HepG2 (cell line): ENCODE measurements around the gene RMI2. TPM values are rescaled to one million over a fixed set of nuclear protein-coding genes. Genes with fewer than 3 reads are reported as not detected.

Experiments
- ATAC-seq: fragments of 200-7000 bp; cut with Tn5 transposase; 3 replicates; pipeline ENCODE4 v1.9.1; 2020; ENCODE audit warnings: mild to moderate bottlenecking, moderate library complexity
- BruUV-seq: library from RNA; stranded (reverse); fragments of 400-500 nt; replicated peaks from 2 replicates; lab custom pipeline; 2021; lab: Mats Ljungman, UMichigan
- CTCF ChIA-PET: fragments of 300-600 bp; formaldehyde crosslinking; extraction: SDS; loops from one replicate; lab custom pipeline; 2021; ENCODE audit warnings: low total read pairs, inconsistent platforms, low intra/inter-chr PET ratio; lab: Yijun Ruan, JAX
- POLR2A ChIA-PET: fragments of 350-600 bp; sonication (Branson Sonifier 250); formaldehyde crosslinking; loops from one replicate; lab custom pipeline; 2020; ENCODE audit warnings: antibody characterized with exemption, inconsistent platforms; lab: Yijun Ruan, JAX
- DNase-seq: peaks from one replicate; pipeline ENCODE4 v3.0.0-alpha.2; 2015; ENCODE audit warnings: low spot score
- FAIRE-seq: peaks from 3 replicates; lab custom pipeline; 2011; peaks lifted over from hg19 to GRCh38; lab: Jason Lieb, UNC
- H2AFZ ChIP-seq: one replicate; pipeline ENCODE4 v1.6.1; 2011; ENCODE audit warnings: low read length, inconsistent platforms
- H3K27ac ChIP-seq: fragments of 300-600 bp; 3 replicates; pipeline ENCODE4 v1.8.0; 2011; ENCODE audit warnings: mixed run types, mild to moderate bottlenecking, mixed read lengths, low read length, inconsistent platforms; ENCODE audit not compliant: insufficient read depth; ENCODE audit errors: extremely low read length
- H3K27me3 ChIP-seq, 2 experiments: fragments of 200-600 bp in 1 of 2; 2 replicates in 1 of 2; 3 replicates in 1 of 2; pipeline versions ENCODE4 v1.6.0 to v1.8.0; 2011; ENCODE audit warnings: low read length in 2 of 2, mild to moderate bottlenecking in 2 of 2, moderate library complexity in 2 of 2, inconsistent platforms in 1 of 2; ENCODE audit not compliant: insufficient read depth in 2 of 2, control insufficient read depth in 1 of 2
- H3K36me3 ChIP-seq, 2 experiments: fragments of 200-600 bp in 1 of 2; replicated peaks in 1 of 2; 2 replicates in 1 of 2; 3 replicates in 1 of 2; pipeline versions ENCODE4 v1.5.1 to v1.8.0; 2011; ENCODE audit warnings: low read length in 2 of 2, inconsistent platforms in 1 of 2; ENCODE audit not compliant: insufficient read depth in 2 of 2, control insufficient read depth in 1 of 2
- H3K4me1 ChIP-seq: 2 replicates; pipeline ENCODE4 v1.5.1; 2012; ENCODE audit warnings: low read length, inconsistent platforms; ENCODE audit not compliant: insufficient read depth
- H3K4me2 ChIP-seq: 2 replicates; pipeline ENCODE4 v1.6.0; 2011; ENCODE audit warnings: low read depth, low read length, inconsistent platforms
- H3K4me3 ChIP-seq, 3 experiments: fragments of 200-600 bp in 1 of 3; sonication (generic), shearing (Covaris generic) in 1 of 3; replicated peaks in 1 of 3; 2 replicates each; pipeline ENCODE4 v1.5.1; 2011 to 2016; ENCODE audit warnings: low read length in 3 of 3, inconsistent platforms in 2 of 3, low read depth in 2 of 3, mild to moderate bottlenecking in 2 of 3, control low read depth in 1 of 3, mixed read lengths in 1 of 3; ENCODE audit not compliant: insufficient read depth in 1 of 3
- H3K79me2 ChIP-seq: one replicate; pipeline ENCODE4 v1.6.1; 2011; ENCODE audit warnings: low read length, inconsistent platforms; ENCODE audit not compliant: insufficient read depth
- H3K9ac ChIP-seq: 2 replicates; pipeline ENCODE4 v1.6.0; 2011; ENCODE audit warnings: mild to moderate bottlenecking, low read depth, low read length, inconsistent platforms; ENCODE audit not compliant: insufficient read depth
- H3K9me3 ChIP-seq: 2 replicates; pipeline ENCODE4 v1.5.1; 2012; ENCODE audit warnings: mild to moderate bottlenecking, low read length
- H4K20me1 ChIP-seq: 2 replicates; pipeline ENCODE4 v1.6.0; 2011; ENCODE audit warnings: inconsistent platforms, mild to moderate bottlenecking, low read length, moderate library complexity; ENCODE audit not compliant: insufficient read depth
- ARID2 ChIP-seq: sonication (generic); formaldehyde crosslinking; IDR thresholded peaks from 2 replicates; pipeline ENCODE4 v1.8.1; 2022; ENCODE audit warnings: mild to moderate bottlenecking, missing genetic modification reagents, borderline replicate concordance
- DNMT3B ChIP-seq: conservative IDR thresholded peaks from 2 replicates; pipeline ENCODE4 v1.6.1; 2016; ENCODE audit warnings: missing biosample characterization, control low read depth
- FOXK1 ChIP-seq: sonication (generic); formaldehyde crosslinking; IDR thresholded peaks from 2 replicates; pipeline ENCODE4 v1.4.0; 2020; ENCODE audit warnings: low read depth, missing genetic modification reagents, borderline replicate concordance
- HIVEP1 ChIP-seq: sonication (generic); formaldehyde crosslinking; IDR thresholded peaks from 2 replicates; pipeline ENCODE4 v1.4.0; 2020; ENCODE audit warnings: mild to moderate bottlenecking, missing genetic modification reagents
- IRX3 ChIP-seq: sonication (generic); formaldehyde crosslinking; IDR thresholded peaks from 2 replicates; pipeline ENCODE4 v1.8.1; 2023; ENCODE audit warnings: mild to moderate bottlenecking, low read depth, missing genetic modification reagents, borderline replicate concordance
- KAT2B ChIP-seq: fragments of 150-350 bp; IDR thresholded peaks from 2 replicates; pipeline ENCODE4 v1.6.1; 2014; ENCODE audit warnings: low read depth, low read length, borderline replicate concordance
- KAT8 ChIP-seq: IDR thresholded peaks from 2 replicates; pipeline ENCODE4 v1.6.1; 2016; ENCODE audit warnings: missing genetic modification reagents, missing compliant biosample characterization
- MXD1 ChIP-seq: sonication (generic); formaldehyde crosslinking; IDR thresholded peaks from 2 replicates; pipeline ENCODE4 v1.4.0; 2020; ENCODE audit warnings: mild to moderate bottlenecking, missing genetic modification reagents
- REXO4 ChIP-seq: sonication (generic); formaldehyde crosslinking; IDR thresholded peaks from 2 replicates; pipeline ENCODE4 v1.8.0; 2022; ENCODE audit warnings: missing genetic modification reagents, mild to moderate bottlenecking, borderline replicate concordance
- THAP9 ChIP-seq: sonication (generic); formaldehyde crosslinking; IDR thresholded peaks from 2 replicates; pipeline ENCODE4; 2020; ENCODE audit warnings: missing genetic modification reagents, mild to moderate bottlenecking, borderline replicate concordance
- ZBTB8A ChIP-seq: sonication (generic); formaldehyde crosslinking; IDR thresholded peaks from 2 replicates; pipeline ENCODE4 v1.4.0; 2020; ENCODE audit warnings: mild to moderate bottlenecking, low read depth, missing genetic modification reagents, borderline replicate concordance
- ZNF12 ChIP-seq: sonication (generic); formaldehyde crosslinking; IDR thresholded peaks from 2 replicates; pipeline ENCODE4 v1.5.0; 2020; ENCODE audit warnings: missing genetic modification reagents
- ZNF24 ChIP-seq: fragments of 450-650 bp; IDR thresholded peaks from 2 replicates; pipeline ENCODE4 v1.6.1; 2017; ENCODE audit warnings: antibody characterized with exemption, mild to moderate bottlenecking
- ZNF562 ChIP-seq: sonication (generic); formaldehyde crosslinking; IDR thresholded peaks from 2 replicates; pipeline ENCODE4 v1.8.0; 2022; ENCODE audit warnings: missing genetic modification reagents, borderline replicate concordance
- ZNF577 ChIP-seq: sonication (generic); formaldehyde crosslinking; IDR thresholded peaks from 2 replicates; pipeline ENCODE4 v1.4.0; 2020; ENCODE audit warnings: mild to moderate bottlenecking, low read depth, missing genetic modification reagents, borderline replicate concordance
- ZNF589 ChIP-seq: sonication (generic); formaldehyde crosslinking; conservative IDR thresholded peaks from 2 replicates; pipeline ENCODE4 v1.8.0; 2022; ENCODE audit warnings: mild to moderate bottlenecking, moderate library complexity, missing genetic modification reagents
- ZNF850 ChIP-seq: sonication (generic); formaldehyde crosslinking; conservative IDR thresholded peaks from 2 replicates; pipeline ENCODE4 v1.9.0; 2021; ENCODE audit warnings: mild to moderate bottlenecking, missing genetic modification reagents
- ZSCAN21 ChIP-seq: sonication (generic); formaldehyde crosslinking; IDR thresholded peaks from 2 replicates; pipeline ENCODE4 v1.8.0; 2022; ENCODE audit warnings: mild to moderate bottlenecking, missing genetic modification reagents, moderate library complexity, borderline replicate concordance
- WGBS: methylation state at CpG from one replicate; pipeline ENCODE4 v1.1.6; 2017; ENCODE audit warnings: low lambda C conversion rate; 5-methylcytosine and 5-hydroxymethylcytosine counted together
- in situ Hi-C: cut with HindIII; loops from 2 replicates; pipeline ENCODE4 v1.10.0; 2017; ENCODE audit warnings: low pct_unique_long_range_greater_than_20kb; ENCODE audit not compliant: extremely low pct_ligation_motif_present
- intact Hi-C: fragments of 100-400 bp; cut with micrococcal nuclease; formaldehyde crosslinking; loops from one replicate; pipeline ENCODE4 v1.10.0; 2022; ENCODE audit not compliant: unreplicated experiment
- polyA plus RNA-seq, 8 experiments: library from polyadenylated mRNA; depleted of rRNA in 3 of 8; stranded (reverse) in 7 of 8; unstranded in 1 of 8; fragments of >200 nt; fragmentation: Illumina TruSeq in 4 of 8; extraction: Trizol in 4 of 8; gene quantifications; 2 replicates each; pipeline versions ENCODE4 v1.2.1 to v1.2.3, GENCODE V29; 2011 to 2016; ENCODE audit warnings: low read depth in 4 of 8, missing spikeins in 1 of 8, mixed read lengths in 1 of 8; ENCODE audit not compliant: insufficient read depth in 1 of 8
- total RNA-seq, 5 experiments: library from RNA; depleted of rRNA; stranded (reverse); fragments of >200 nt; fragmentation: Illumina TruSeq; extraction: Trizol; gene quantifications; 2 replicates each; pipeline ENCODE4 v1.2.3, GENCODE V29; 2016; ENCODE audit warnings: low read depth in 1 of 5
- TF ChIP-seq, protein P1 (sequence below): sonication (generic); formaldehyde crosslinking; IDR thresholded peaks from 2 replicates; pipeline ENCODE4 v1.5.0; 2020; ENCODE audit warnings: missing genetic modification reagents

Gene RMI2
- total and polyA plus RNA-seq, 2 of the 13 experiments (the other 11 are each of a cell fraction or from before 2014, with no cell fraction given): 24.5 to 55.7 TPM

- H3K27me3 ChIP-seq: no peaks in the 10 kb centered on the region
- H3K9ac ChIP-seq: peak overlapping the region; percentile 62
- H3K4me3 ChIP-seq: no peak overlapping the region
- no peaks in the 10 kb centered on the region for H3K36me3 ChIP-seq
- 33% methylated on average over 9 of the region's 9 CpGs for WGBS
- DNase-seq (peak; percentile 86), ATAC-seq (peak; percentile 53), FAIRE-seq (peak; percentile 58)
- H3K79me2 ChIP-seq: no peaks in the 10 kb centered on the region
- in situ Hi-C loops: no loop called here
- intact Hi-C loops: loop anchor here (2.0 kb wide), 1 partner anchor 53 kb away; the partner anchor contains the start of gene SOCS1
- H4K20me1 ChIP-seq: no peaks in the 10 kb centered on the region
- H3K4me1 ChIP-seq: peaks cover 91% of the 10 kb centered on the region
- ChIA-PET CTCF (no interaction called here), POLR2A (interaction anchor here (1.1 to 7.4 kb wide), 6 partner anchors 12 to 61 kb away, joined by 4 to 234 read pairs (median 24); partner anchors contain the start of genes PRM2, PRM3 and SOCS1)
- no TSS peak for BruUV-seq
- no peak overlapping the region for H2AFZ ChIP-seq
- no peaks in the 10 kb centered on the region for H3K9me3 ChIP-seq
- H3K4me2 ChIP-seq: peak overlapping the region; percentile 43
- H3K27ac ChIP-seq: peak overlapping the region; percentile 89
- no peak for TF ChIP-seq HIVEP1
- no peak; the same call in 1 of the 2 replicates for TF ChIP-seq THAP9 (CRISPR knock-in tag)
- peak; percentile 97 for TF ChIP-seq FOXK1 (CRISPR knock-in tag)
- peak; percentile 15; the same call in 1 of the 2 replicates for TF ChIP-seq ZNF12 (CRISPR knock-in tag)
- no peak for TF ChIP-seq DNMT3B (CRISPR knock-in tag)
- TF ChIP-seq, protein P1, sequence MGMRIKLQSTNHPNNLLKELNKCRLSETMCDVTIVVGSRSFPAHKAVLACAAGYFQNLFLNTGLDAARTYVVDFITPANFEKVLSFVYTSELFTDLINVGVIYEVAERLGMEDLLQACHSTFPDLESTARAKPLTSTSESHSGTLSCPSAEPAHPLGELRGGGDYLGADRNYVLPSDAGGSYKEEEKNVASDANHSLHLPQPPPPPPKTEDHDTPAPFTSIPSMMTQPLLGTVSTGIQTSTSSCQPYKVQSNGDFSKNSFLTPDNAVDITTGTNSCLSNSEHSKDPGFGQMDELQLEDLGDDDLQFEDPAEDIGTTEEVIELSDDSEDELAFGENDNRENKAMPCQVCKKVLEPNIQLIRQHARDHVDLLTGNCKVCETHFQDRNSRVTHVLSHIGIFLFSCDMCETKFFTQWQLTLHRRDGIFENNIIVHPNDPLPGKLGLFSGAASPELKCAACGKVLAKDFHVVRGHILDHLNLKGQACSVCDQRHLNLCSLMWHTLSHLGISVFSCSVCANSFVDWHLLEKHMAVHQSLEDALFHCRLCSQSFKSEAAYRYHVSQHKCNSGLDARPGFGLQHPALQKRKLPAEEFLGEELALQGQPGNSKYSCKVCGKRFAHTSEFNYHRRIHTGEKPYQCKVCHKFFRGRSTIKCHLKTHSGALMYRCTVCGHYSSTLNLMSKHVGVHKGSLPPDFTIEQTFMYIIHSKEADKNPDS (CRISPR knock-in tag): peak; percentile 86; the same call in 1 of the 2 replicates
- no peak for TF ChIP-seq REXO4 (CRISPR knock-in tag)
- TF ChIP-seq ZNF24: no peak
- peak; percentile 45; the same call in 1 of the 2 replicates for TF ChIP-seq KAT8
- no peak for TF ChIP-seq ARID2 (CRISPR knock-in tag)
- TF ChIP-seq KAT2B: no peak
- TF ChIP-seq ZNF562 (CRISPR knock-in tag): no peak
- no peak; the same call in 1 of the 2 replicates for TF ChIP-seq ZSCAN21 (CRISPR knock-in tag)
- no peak for TF ChIP-seq ZBTB8A
- TF ChIP-seq ZNF850 (CRISPR knock-in tag): no peak
- 0 out of 2 replicates have a peak, but pooled peaks have one; percentile 61 for TF ChIP-seq ZNF589 (CRISPR knock-in tag)
- no peak for TF ChIP-seq ZNF577 (CRISPR knock-in tag)
- no peak for TF ChIP-seq MXD1 (CRISPR knock-in tag)
- TF ChIP-seq IRX3: no peak
Observed at GRCh38 chr16:11309895-11310633, 35.2 kb upstream of the RMI2 start.
